ENCODE data around the gene SLC18A3.

Gene SLC18A3

GRCh38 chr10:49596493-49596809, 13.7 kb upstream of the SLC18A3 start:
- DNase-seq: no peak

- DNase-seq: no peak
Observed at GRCh38 chr10:49596836-49597235, 13.3 kb upstream of the SLC18A3 start.

- no peak for DNase-seq
Observed at GRCh38 chr10:49597426-49598163, 12.5 kb upstream of the SLC18A3 start.

- no peak for DNase-seq
Observed at GRCh38 chr10:49598164-49598856, 11.8 kb upstream of the SLC18A3 start.

- no peak for DNase-seq
Observed at GRCh38 chr10:49598986-49599385, 11.1 kb upstream of the SLC18A3 start.

GRCh38 chr10:49599546-49599945, 10.6 kb upstream of the SLC18A3 start:
- no peak for DNase-seq

- no peak for DNase-seq
Observed at GRCh38 chr10:49600046-49600445, 10.1 kb upstream of the SLC18A3 start.

- DNase-seq: no peak
Observed at GRCh38 chr10:49600781-49601400, 9.2 kb upstream of the SLC18A3 start.

- no peak for DNase-seq
Observed at GRCh38 chr10:49601857-49602256, 8.3 kb upstream of the SLC18A3 start.

- DNase-seq: no peak
Observed at GRCh38 chr10:49602380-49603023, 7.6 kb upstream of the SLC18A3 start.

- no peak for DNase-seq
Observed at GRCh38 chr10:49605216-49605938, 4.7 kb upstream of the SLC18A3 start.

- DNase-seq: no peak
Observed at GRCh38 chr10:49605939-49606509, 4.1 kb upstream of the SLC18A3 start.

GRCh38 chr10:49606981-49607535, 3.1 kb upstream of the SLC18A3 start:
- peak; percentile 69 for DNase-seq

GRCh38 chr10:49608166-49609005, 1.7 kb upstream of the SLC18A3 start:
- DNase-seq: no peak

- peak; percentile 25 for DNase-seq
Observed at GRCh38 chr10:49609006-49609282, 1.2 kb upstream of the SLC18A3 start.

- DNase-seq: peak; percentile 25
Observed at GRCh38 chr10:49609283-49610113, 612 bp upstream of the SLC18A3 start.

GRCh38 chr10:49610458-49611165, 502 bp downstream of the SLC18A3 start:
- peak; percentile 47 for DNase-seq

- DNase-seq: peak; percentile 35
Observed at GRCh38 chr10:49611166-49611815, 1.2 kb downstream of the SLC18A3 start.
